Prostate gland (tissue), 2 donors: ENCODE data around the gene SREBF1.

Experiments used
- POLR2A ChIP-seq: fragments of 450-650 bp; IDR thresholded peaks from one replicate; pipeline ENCODE4 v1.6.1; 2016; ENCODE audit warnings: antibody characterized with exemption, mild to moderate bottlenecking
- POLR2AphosphoS5 ChIP-seq: sonication (generic); formaldehyde crosslinking; IDR thresholded peaks from one replicate; pipeline ENCODE4 v1.6.1; 2017; ENCODE audit warnings: antibody characterized with exemption
- TF ChIP-seq, protein P1 (sequence below), 4 experiments: fragments of 200-600 bp in 2 of 4; fragments of 450-650 bp in 2 of 4; sonication (generic) in 2 of 4; IDR thresholded peaks; 1 replicate in 3 of 4; 2 replicates in 1 of 4; pipeline ENCODE4 v1.5.1; 2016 to 2019; ENCODE audit warnings: antibody characterized with exemption in 4 of 4, mild to moderate bottlenecking in 2 of 4, moderate library complexity in 2 of 4

DNA sequence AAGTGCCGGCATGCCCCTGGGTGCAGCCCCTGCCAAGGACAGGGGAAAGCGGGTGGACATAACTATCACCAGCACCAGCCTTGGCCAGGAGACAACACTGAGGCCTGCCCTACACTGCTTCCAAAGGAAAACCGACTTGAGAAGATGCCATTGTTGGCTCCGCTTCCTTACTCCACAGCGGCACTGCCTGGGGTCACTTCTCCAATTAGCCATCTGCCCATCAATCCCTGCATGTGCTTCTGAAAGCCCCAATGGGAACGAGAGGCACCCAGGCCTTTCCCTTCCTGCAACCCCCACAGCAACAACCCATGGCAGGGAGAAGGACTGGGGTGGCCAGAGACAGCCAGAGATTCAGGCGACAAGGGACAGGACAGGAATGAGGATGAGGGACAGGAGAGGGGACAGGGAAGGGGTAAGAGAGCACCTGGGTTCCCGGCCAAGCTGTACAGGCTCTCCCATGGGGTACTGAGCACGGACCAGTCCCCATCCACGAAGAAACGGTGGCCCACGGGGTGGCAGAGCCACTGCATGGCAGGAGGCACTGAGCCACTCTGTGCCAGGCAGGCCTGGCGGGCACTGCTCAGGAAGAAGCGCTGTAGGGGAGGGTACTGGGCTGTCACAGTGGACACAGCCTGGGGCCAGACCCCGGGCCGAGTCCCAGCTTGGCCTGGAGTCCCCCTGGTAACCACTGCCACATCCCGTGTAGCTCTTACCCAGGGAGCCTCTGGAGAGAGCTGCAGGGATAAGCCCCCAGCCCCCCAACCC lies 21.2 kb downstream of the SREBF1 start:
- TF ChIP-seq POLR2AphosphoS5 (no peak), POLR2A (no peak)
- TF ChIP-seq, protein P1, sequence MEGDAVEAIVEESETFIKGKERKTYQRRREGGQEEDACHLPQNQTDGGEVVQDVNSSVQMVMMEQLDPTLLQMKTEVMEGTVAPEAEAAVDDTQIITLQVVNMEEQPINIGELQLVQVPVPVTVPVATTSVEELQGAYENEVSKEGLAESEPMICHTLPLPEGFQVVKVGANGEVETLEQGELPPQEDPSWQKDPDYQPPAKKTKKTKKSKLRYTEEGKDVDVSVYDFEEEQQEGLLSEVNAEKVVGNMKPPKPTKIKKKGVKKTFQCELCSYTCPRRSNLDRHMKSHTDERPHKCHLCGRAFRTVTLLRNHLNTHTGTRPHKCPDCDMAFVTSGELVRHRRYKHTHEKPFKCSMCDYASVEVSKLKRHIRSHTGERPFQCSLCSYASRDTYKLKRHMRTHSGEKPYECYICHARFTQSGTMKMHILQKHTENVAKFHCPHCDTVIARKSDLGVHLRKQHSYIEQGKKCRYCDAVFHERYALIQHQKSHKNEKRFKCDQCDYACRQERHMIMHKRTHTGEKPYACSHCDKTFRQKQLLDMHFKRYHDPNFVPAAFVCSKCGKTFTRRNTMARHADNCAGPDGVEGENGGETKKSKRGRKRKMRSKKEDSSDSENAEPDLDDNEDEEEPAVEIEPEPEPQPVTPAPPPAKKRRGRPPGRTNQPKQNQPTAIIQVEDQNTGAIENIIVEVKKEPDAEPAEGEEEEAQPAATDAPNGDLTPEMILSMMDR (IDR thresholded peaks at IDR 0.05) = no peak
